NCI-H2171 (cell line): ENCODE measurements around the gene MCIDAS.

Experiments used
- DNase-seq: peaks from one replicate; lab custom pipeline; 2025; lab: John Stamatoyannopoulos, UW

Gene MCIDAS

GRCh38 chr5:55226934-55227663 is at the start of gene MCIDAS:
TSS of gene MCIDAS (minus strand) at chr5:55227315. CDS start at chr5:55227138, 177 bp downstream.
- peak; percentile 91 for DNase-seq

DNA sequence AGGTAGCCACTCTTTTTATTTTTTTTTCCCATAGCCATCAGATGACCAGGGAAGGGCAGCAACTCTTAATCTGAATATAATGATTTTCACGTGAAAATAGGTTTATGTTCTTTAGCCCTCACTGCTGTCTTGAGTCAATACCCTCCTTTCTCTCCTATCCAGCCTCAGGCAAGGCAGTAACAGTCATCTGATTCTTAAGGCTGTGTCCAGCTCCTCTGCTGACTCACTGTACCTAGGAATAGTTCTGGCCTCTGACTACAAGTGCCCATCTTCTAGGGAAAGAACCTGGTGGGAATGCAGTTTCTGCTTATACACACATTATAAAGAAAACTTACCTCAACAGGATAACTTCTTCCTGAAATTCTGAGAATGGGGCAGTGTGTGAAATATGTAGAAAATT is 49.7 kb upstream of the MCIDAS start:
- no peak for DNase-seq

GRCh38 chr5:55258339-55258738 is 31.2 kb upstream of the MCIDAS start:
- no peak for DNase-seq

DNA sequence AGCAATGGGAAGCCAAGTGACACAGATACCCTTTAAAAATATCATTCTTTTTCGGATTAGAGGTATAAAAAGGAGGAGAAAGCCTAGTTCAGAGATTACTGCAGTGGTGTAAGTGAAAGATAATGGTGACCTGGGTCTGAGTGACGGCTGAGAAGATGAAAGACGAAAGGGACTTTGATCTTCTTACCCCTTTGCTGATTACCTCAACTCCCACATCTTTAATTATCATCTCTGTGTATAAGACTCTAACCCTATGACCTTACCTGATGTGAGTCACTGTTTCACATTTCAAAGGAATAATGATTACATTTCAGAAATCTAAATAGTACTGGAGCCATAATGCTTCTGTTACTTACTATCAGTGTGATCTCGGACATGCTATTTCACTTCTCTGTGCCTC is 27.7 kb upstream of the MCIDAS start:
- no peak for DNase-seq

DNA sequence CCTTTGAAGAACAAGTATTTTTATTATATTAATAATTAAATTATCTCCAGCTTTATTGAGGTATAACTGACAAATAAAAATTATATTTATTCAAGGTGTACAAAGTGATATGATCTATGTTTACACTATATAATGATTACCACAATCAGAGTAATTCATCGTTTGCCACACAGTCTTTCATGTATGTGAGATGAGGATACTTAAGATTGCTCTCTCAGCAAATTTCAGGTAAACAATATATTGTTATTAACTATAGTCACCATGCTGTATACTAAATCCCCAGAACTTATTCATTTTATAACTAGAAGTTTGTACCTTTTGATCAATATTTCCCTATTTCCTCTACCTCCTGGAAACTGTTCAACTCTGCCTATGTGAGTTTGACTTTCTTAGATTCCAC is 22.9 kb upstream of the MCIDAS start:
- DNase-seq, result no peak

GRCh38 chr5:55241746-55242145 is 14.6 kb upstream of the MCIDAS start:
- DNase-seq, result peak; percentile 59

- no peak for DNase-seq
Observed at GRCh38 chr5:55236800-55237199, 9.7 kb upstream of the MCIDAS start.

- peak; percentile 21 for DNase-seq
Observed at GRCh38 chr5:55234121-55234700, 7.1 kb upstream of the MCIDAS start.

GRCh38 chr5:55232985-55233928 is 6.1 kb upstream of the MCIDAS start, which contains the start of gene CCNO:
TSS of gene CCNO (minus strand) at chr5:55233608. CDS start at chr5:55233523, 85 bp downstream.
- peak; percentile 93 for DNase-seq

- DNase-seq, result peak; percentile 54
Observed at GRCh38 chr5:55232271-55232984, 5.3 kb upstream of the MCIDAS start.

GRCh38 chr5:55231919-55232270 is 4.8 kb upstream of the MCIDAS start:
- DNase-seq, result no peak

GRCh38 chr5:55231029-55231918 is 4.2 kb upstream of the MCIDAS start:
- no peak for DNase-seq

- no peak for DNase-seq
Observed at GRCh38 chr5:55230086-55230629, 3.0 kb upstream of the MCIDAS start.

DNA sequence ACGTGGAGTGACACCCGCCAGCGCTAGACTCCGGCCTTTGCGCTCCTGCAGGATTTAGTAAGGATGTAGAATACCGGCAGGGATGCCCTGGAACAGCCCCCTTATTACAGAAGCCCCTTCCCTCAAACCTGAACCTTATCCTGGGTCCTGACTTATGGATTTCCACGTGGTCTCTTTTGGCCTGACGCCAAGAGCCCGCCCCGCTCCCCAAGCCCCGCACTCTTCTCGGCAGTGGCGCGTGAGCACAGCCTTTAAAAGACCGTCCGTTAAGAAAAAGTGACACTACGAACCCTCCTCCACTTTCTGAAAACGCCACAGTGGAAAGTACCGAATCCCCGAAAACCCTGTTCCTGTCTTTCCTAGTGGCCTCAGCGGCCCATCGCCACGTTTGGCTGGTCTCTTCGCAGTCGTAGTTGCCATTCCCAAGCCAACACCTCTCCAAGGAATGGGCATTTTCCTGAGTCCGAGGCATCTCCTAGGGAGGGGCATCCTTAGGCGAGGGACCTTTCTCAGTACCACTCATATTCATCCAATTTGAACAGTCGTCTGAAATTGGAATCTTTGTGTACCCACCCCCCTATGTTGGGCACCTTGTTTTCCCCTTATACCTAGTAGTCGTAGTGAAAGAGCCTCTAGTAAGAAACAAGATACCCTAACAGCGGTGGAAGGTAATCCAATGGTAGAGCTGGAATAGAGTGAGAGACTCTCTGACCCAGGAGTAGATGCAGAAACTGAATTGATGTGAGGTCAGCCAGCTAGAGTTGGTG is 732 bp upstream of the MCIDAS start:
- DNase-seq, result no peak

- DNase-seq, result peak; percentile 87
Observed at GRCh38 chr5:55226027-55226933, 835 bp downstream of the MCIDAS start.

GRCh38 chr5:55225346-55225745 is 1.8 kb downstream of the MCIDAS start:
- DNase-seq, result no peak

DNA sequence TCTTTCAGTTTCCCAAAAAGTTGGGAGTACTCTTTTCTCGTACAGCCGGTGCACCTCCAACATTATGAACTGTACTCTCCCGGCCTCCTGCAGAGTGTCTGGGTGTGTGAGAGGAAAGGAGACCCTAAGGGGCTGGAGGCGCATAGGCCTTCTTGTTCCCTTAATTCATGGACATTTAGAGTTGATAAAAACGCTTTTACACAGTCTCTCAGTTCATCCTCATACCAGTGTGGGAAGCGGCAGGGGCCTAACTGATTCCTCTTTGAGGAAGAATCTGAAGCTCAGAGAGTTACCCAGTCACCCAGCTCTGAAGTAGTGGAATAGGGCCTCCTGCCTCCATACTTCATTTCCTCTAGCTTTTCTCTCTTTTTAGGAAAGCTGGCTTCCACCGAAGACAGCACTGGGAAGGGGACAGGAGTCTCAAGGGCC is 3.3 kb downstream of the MCIDAS start:
- DNase-seq, result no peak

DNA sequence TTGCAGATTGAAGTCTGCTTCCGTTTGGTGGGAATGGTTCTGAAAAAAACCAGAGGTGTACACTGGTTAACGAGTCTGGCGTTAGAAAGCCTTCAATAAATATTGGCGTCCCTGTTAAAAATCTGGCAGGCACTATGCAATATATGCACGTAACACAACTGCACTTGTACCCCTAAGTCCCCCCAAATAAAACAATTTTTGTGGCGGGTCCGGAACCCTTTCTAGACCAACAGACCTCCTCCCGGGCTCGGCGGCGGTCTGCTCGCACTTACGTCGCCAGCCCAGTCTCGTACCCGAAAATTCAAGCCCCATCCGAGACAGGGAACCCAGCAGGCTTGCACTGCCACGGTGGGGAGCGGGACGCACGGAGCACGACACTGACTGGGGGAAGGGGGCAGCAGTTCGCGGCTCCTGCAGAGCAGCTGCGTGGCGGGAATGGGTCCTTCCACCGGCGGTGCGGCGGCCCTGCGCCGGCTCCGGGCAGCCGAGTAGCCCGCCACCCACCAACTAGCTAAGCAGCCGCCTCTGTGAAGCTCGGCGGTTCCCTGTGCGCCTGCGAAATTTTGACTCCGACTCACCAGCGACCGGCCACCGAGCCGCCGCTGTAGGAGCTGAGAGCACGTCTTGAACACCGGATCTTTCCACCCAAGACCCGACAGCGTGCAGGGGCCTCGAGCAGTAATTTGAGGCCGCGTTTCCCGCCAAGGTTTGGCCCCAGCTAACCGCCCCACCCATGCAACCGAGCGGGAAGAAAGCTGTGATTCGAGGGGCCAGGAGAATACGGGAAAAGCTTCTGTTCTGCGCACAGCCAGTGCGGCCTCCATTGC is 3.9 kb downstream of the MCIDAS start:
- DNase-seq, result no peak
